NCI-H524 (cell line): Measurements from ENCODE around the gene HMCN1.

Source experiments
- DNase-seq, 2 experiments: peaks; one replicate each; lab custom pipeline; 2025; lab: John Stamatoyannopoulos, UW

Gene HMCN1

DNA sequence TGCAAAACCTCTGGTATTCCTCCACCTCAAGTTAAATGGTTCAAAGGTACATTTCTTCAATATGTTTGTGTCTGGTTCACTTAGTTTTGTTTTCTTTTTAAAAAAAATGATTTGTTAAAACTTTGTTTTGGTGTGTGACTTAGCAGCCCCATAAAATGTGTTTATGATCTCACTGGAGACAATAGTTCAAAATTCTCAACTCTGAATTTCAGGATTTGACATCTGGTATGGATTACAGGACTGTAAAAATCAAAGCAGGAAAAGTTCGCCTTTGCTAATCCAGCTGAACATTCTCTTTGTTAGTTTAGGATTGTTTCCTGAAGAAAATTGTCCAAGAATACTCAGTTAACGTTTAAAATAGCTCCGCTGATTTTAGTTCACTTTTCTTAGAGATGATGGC, 231.7 kb downstream of the HMCN1 start:
- DNase-seq: no peak

DNA sequence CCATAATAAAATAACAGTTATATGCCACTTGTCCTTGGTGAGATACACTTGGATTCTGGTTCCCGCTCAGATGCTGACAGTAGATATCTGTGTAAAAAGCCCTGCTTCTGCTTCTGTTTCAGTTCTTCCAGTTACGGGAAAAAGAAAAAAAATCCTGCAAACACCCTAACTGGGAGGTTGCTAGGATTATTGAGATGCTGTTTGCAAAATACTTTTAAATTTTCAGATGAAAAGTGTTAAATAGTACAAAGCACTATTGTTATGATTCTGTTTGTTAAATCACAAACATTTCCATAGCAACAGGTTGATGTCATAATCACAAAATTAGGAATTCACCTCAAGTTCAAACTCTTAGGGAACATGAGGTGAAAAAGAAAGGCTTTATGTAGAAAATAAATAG, 232.3 kb downstream of the HMCN1 start:
- no peak for DNase-seq

DNA sequence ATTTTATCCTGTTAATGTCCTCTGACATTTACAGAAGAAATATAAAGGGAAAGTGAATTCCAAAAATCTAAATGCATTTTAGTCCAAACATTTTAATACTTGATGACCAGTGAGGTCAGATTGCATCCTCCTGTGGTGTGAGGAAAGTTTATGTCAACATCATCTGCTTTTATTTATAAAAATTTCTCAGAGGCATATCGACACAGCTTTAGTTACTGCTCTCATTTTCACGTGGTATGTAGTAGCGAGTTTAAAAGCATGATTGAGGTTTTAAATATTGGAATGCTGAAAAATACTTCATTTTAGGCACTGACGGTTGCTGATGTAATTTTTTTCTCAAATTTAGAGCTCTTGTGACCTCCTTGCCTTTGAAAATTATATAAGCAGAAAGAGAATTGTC, 234.8 kb downstream of the HMCN1 start:
- DNase-seq: no peak

DNA sequence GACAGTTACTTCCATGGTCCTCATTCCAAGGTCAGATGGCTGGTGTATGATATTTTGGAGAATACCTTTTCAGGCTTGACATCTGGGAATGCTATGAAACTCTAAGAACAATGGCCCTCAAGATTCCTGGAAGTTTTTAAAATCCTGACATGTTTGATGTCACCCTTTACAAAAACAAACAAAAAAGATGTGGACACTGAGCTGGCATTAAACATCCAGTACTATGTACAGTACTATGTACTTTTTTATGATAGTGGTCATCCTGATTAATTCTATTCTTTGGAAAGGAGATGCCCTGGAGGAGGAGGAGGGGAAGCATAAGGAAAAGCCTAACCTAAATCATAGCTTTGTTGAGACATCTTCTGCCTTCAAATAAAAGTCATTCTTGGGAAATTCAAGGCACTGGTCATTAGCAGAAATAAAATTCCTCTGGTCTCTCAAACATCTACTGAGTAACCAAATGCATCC, 235.4 kb downstream of the HMCN1 start:
- no peak for DNase-seq

DNA sequence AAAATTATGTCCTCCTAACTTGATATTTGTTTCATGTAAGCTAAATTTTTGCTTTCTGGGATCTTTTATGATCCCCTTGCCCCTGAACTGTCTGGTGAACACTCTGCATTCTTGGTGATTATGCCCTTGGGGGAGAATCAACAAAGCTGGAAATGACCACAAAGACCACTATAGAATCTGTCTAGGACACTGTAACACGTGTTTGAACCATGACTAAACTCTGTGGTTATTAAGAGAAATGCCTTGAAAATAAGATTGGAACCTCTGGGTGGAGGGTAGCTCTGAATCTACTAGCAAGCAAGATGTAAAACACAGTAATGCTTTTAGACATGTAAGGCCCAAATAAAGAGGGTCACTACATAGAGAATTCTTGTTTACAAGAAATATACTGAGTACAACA, 237.5 kb downstream of the HMCN1 start:
- no peak for DNase-seq

DNA sequence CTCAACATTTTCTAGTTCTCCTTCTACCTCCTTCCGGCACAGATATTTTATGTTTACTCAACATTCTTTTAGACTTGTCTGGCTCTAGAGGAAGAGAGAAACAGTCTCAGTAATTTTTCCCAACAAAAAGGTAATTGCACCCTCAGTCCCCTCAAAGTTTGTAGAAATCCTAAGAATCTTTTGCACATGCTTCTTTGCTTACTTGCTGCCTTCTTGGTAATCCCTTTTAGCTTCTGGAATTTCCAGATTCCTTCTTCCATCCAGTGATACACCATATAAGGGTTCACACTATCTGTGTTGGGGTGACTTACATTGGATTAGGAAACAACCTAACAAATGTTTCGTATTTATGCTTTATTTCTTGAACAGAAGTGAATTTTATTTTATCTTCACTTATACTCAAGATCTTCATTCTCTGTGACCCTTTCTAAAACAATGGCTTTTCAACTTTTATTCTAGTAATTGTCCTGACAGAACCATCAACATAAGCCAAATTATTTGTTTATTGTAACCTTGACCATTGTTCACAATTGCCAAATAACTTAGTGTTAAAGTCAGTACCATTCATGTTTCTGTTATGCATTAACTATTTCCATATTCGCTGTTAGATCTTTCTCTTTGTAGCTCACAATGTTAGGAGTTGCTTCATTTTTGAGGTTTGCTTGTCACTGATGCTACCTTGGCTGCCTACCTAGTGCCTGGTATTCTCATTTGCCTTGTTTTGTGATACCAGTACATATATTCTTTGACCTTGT, 238.1 kb downstream of the HMCN1 start:
- no peak for DNase-seq

DNA sequence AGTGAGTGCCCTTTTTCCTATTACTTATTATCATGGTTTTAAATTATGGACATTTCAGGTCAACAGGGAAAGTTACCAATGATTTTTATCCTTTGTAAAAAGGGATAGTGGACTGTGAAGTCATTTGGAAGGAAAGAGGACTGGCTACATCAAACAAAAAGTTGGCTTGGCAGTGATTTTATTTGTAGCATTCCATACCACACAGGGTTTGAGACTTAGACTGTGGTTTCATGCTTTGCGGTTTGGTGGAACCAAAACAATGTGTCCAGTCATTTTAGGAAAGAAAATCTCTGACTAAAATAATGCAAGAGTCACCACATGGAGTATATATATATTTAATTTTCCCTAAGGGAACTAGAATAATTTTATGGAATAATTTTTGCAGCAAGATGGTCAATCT, 239.5 kb downstream of the HMCN1 start:
- DNase-seq: no peak

DNA sequence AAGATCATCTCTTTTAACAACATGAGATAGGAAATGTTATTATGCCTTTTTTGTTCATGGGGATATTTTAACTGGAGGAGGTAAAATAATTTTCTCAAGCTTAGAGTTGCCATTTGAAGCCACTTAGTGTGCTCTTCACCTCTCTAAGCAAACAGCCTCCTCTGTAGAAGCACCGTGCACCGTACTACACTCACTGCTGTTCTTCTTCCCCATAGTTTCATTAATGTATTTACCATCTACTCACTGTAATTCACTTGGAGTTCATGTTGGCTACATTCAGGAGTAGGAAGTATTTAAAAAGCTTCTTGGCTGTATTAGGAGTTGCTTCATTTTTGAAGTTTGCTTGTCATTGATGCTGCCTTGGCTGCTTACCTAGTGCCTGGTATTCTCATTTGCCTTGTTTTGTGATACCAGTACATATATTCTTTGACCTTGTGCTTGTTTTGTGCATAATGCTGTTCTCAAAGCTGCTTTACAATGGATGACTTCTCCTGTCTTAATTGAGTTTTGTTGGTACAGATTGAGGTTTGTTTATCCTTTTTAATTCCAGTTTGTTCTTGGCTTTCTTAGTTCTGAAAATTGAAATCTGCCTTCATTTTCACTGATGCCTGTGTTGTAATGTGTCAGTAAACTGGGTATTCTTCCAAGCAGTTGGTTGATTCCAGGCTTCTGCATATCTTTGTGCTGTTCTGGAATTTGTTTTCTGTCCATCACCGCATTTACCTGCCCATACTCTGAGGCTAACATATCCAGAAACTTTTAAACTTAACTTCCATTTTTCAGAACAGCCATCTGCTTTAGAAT, 240.4 kb downstream of the HMCN1 start:
- no peak for DNase-seq

DNA sequence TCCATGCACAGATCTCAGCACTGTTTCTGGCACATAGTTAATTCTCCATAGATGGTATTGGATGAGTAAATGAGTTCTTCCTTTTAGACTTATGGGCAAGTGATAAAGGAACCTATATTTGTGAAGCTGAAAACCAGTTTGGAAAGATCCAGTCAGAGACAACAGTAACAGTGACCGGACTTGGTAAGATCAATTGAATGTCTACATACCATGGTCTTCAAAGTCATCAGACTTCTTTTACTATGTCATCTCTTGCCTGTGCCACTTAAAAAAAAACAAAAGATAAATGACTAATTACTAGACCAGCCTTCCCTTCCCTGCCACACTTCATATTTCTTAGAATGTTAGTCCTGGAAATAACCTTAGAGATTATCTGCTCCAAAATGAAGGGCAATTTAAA, 246.7 kb downstream of the HMCN1 start:
- DNase-seq: no peak

DNA sequence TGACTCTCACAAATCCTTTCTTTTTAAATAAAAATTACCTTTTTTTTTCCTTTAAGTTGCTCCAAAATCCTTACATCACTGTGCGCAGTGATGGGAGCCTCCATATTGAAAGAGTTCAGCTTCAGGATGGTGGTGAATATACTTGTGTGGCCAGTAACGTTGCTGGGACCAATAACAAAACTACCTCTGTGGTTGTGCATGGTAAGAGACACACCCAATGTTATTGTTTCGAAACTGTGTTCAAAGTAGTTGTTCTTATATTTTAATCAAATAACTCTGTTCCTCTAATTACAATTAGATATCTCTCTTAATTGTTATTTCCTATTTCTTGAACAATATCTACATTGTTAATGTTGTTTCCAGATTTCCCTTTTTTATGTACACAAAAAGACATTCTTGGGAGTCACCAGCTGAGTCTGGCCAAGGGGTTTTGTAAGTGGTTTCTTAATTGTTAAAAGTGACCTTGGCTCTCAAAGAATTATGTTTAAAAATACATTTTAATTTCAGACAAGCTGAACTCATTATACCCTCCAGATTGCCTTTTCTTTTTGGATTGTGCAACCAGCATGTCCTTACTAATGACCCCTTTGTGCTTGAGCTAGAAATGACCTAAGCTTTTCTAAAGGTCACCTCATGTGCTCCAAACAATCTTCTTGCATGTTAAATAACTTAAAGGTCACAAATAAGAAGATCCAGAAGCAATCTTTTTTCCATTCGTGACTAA, 250.1 kb downstream of the HMCN1 start:
- no peak for DNase-seq

DNA sequence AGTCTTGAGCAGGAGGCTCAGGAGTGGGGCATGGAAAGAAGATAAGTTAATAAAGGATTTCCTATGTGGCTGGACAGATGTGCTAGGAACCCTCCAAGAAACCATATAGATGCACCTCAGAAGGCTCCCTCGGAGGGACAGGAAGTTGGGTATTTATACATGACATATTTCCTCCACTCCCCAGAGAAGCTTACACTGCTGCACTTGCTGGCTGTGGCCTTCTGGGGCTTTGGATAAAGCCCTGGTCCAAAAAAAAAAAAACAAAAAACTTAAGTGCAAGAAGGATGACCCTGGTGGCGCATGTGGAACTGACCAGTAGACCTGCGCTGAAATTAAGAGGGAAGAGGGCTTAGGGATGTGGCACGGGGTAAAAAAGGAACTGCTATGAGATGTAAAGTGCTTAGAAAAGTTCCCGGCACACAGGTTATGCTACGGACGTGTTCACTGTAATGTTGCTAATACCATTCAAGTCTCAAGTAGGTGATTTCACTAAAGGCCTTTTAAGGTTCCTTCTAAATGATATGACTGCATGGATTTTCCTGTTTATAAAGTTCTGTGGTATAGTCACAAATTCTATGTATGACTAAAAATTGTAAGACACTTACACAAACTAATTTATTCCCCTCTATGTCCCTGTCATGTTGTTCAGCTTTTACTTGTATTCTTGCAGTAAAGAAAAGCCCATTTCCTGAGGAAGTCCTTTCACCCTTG, 253.6 kb downstream of the HMCN1 start:
- DNase-seq: no peak

DNA sequence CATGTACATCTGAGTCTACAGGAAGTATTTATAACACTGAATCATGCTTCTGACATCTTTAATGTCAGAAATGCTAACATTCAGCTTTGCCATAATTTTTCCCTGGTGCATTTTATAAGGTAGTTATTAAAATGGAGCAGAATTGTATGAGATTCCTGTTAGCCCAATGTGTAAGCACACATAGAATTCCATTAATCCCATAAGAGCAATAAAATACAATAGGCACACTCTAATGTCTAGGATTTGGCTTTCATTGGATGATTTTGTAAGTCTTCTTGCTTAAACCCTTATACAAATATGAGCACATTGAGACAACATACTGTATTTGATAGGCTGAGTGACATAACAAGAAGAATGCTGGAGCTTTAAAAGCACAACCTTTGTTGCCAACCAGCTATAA, 256.4 kb downstream of the HMCN1 start:
- no peak for DNase-seq

DNA sequence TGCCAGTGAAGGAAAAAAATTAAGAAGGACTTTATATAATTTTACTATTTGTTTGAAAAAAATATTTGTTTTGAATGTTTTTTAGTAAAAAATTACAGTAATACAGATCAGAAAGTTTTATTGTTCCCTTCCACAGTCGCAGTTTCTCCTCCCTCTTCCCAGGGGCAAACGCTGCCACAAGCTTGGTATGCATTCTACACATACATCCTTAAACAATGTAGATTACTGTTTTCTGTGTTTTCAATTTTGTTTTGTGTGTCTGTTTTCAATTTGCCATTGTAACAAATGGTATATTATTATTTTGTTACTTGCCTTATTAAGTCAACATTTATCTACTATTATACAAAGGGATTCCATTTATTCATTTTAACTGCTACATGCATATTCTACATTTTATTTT, 257.1 kb downstream of the HMCN1 start:
- no peak for DNase-seq

DNA sequence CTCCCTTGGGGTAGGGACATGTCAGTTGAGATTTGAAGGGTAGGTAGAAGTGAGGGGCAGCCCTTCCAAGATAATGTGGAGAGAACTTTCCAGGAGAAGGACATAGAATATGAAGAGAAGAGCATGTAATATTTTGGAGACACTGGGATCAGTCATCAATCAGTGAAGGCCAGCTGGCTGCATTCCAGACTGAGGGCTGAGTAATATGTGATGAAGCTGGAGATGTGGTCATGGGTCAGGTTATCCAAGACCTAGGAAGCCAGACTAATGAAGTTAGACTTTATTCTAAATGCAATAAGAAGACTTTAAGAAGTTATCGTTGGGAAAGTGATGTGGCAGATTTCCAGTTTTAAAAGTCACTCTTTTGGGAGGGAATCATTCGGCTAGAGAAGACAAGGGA, 262.0 kb downstream of the HMCN1 start:
- no peak for DNase-seq

DNA sequence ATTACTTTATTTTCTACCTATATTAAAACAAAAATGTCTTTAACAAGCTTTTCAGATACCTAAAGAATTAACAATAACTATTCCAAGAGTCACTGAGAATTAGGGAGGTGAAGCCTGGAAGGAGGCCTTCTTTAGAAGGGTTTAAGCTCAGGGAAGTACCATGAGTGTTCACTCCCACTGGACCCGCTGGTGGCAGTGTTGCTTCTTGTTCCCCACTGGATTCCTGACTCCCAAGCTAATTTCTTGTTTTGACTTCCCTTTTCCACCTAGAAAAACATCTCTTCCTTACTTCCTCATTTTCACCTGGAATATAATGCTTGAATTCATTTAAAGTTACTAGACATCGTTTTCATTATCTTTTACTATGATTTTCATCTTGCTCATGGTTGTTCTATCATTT, 264.2 kb downstream of the HMCN1 start:
- DNase-seq: peak in 1 of 2 experiments; percentile 18

DNA sequence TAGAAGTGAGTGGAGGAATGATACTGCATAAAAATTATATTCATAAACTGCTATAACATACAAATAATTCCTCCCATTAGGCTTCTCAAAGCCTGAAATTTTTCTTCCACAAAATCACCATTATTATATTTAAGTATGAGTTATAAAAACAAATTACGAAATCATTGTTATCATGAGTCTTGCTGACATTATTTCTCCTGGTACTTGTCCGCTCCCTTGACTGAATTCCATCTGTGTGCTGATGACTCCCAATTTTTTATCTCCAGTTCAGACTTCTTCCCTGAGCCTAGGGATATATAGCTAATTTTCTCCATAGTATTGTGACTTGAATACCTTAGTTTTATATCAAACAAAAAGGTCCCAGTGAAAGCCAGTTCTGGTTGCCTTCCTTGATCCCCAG, 268.2 kb downstream of the HMCN1 start:
- no peak for DNase-seq

DNA sequence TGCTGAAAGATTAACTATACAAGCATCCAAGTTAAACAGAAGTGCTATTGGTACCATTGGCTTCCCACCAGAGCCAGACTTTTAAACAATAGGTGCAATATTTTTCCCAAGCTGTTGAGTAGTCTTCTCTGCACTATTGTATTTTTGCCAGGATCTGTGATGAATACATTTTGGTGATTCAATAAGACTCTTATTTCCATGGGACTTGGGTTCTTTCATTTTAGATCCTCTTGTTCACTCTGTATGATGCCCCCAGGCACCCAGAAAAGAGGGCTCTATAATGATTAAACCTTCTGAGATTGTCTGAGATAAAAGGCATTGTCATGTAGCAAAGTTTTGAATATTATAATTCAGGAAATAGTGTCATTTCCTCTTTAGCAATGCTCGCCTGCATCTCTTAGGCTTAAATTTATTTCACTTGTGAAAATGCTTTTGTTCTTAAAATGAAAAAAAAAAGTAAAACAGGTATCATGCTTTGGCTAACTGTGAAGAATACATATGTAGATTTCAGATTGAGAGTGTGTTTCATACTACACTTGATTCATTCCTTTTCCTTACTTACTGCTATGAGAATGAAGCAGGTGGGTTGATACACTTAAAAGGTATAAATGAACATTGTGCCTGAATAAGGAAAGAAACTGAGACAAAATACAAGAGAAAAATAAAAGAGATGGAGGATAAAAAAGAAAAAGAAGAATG, 275.0 kb downstream of the HMCN1 start:
- no peak for DNase-seq

DNA sequence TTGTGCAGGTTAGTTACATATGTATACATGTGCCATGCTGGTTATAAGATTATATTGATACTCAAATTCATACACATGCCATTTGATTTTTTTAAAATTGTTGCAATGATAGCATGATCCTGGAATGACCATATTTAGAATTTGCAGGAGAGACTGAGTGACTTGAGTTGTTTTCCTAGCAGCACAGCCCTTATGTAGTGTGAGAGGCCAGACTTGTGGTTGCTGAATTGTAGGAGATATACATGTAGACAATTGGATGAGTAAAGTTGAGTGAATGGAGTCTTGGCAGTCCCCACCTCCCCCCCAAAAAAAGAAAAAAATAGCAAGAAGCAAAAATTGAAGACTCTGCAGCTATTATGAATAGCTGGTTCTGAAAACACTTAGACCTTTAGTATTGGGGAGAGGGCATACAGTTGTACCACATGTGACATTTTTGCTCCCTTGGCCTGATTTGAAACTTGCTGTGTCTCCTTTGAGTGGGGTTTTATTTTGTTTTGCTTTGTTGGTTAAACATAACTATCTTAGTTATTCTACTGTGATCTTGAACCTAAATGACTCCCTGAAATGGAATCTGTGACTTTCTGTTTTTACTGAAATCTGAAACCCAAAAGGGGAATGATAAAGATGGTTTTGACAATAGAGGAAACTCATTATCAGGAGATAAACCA, 280.3 kb downstream of the HMCN1 start:
- no peak for DNase-seq

DNA sequence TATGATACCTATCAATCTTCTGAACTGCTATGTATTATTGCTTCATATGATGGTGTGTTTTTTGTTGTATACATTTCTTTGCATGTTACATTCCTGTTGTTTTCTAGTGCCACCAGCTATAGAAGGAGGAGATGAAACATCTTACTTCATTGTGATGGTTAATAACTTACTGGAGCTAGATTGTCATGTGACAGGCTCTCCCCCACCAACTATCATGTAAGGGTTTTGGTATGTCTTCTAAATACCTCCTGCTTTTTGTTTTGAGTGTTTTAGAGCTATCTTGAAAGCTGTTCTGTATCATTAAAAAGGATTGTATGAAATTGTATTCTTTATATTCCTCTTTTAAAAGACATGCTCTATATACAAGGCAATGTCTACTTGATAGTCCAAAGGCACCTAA, 282.7 kb downstream of the HMCN1 start:
- DNase-seq: no peak

DNA sequence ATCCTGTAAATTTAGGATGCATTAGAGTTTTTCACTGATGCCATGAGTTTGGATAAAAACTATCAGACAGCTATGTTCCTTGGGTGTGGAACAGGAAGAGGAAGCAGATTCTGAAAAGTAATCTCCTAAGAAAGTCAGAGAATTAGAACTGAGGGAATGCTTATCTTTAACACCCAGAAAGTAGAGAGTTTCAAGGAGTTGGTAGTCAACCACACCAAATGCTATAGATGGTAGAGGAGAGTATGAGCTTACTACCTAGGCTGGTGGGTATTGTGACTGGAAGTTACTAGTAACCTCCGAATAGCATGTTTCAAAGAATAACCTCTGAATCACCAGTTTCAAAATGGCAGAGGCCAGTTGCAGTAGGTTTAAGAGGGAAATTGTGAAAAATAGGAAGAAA, 288.0 kb downstream of the HMCN1 start:
- DNase-seq: no peak

DNA sequence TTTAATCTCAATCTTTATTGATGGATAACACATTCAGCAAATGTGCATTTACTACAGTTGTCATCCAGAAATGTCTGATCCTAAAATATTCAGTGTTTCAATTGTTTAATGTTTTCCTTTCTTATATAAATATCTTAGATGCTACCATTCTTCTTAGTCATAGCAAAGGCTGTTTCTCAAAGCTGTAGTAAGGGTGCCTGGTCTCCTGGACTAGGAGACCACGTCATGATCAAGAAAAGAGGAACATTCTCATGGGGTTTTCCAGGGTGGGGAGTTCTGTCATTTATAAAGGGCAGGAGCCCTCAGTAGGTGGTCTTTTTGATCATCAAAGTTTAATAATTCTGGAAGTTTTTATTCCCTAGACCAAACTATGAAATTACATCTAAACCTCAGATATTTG, 292.8 kb downstream of the HMCN1 start:
- no peak for DNase-seq
